SK-N-SH (cell line): ENCODE results near the gene VGLL4. TPM values are rescaled to one million over a fixed set of nuclear protein-coding genes. Genes with fewer than 3 reads are reported as not detected.

Experiments
- CTCF ChIA-PET: fragments of 300-600, 350-600 bp; formaldehyde crosslinking; extraction: SDS; loops from one replicate; lab custom pipeline; 2021; lab: Yijun Ruan, JAX
- POLR2A ChIA-PET: fragments of 350-600 bp; sonication (Branson Sonifier 250); formaldehyde crosslinking; extraction: SDS; loops from one replicate; lab custom pipeline; 2020; ENCODE audit warnings: antibody characterized with exemption, inconsistent platforms; lab: Yijun Ruan, JAX
- DNase-seq: peaks from one replicate; pipeline ENCODE4 v3.0.0; 2012
- H2AFZ ChIP-seq: fragments of 200-600 bp; sonication (generic); 2 replicates; pipeline ENCODE4 v1.8.1; 2016; ENCODE audit warnings: antibody characterized with exemption, mild to moderate bottlenecking, low read depth
- H3F3A ChIP-seq: fragments of 200-600 bp; sonication (generic); replicated peaks from 2 replicates; pipeline ENCODE3; 2016; ENCODE audit warnings: antibody characterized with exemption, mild to moderate bottlenecking; ENCODE audit not compliant: insufficient read depth
- H3K27ac ChIP-seq, 2 experiments: fragments of 200-500 bp in 1 of 2; fragments of 200-600 bp in 1 of 2; sonication (Bioruptor generic) in 1 of 2; sonication (generic), shearing (Covaris generic) in 1 of 2; 2 replicates each; pipeline versions ENCODE4 v1.5.1 to v1.6.1; 2014 to 2016; ENCODE audit warnings: low read depth in 2 of 2, inconsistent platforms in 1 of 2, low read length in 1 of 2, mild to moderate bottlenecking in 1 of 2, mixed read lengths in 1 of 2
- H3K27me3 ChIP-seq: fragments of 200-600 bp; sonication (generic), shearing (Covaris generic); 2 replicates; pipeline ENCODE4 v1.6.1; 2016; ENCODE audit warnings: mixed run types; ENCODE audit not compliant: insufficient read depth
- H3K36me3 ChIP-seq, 2 experiments: fragments of 200-500 bp in 1 of 2; fragments of 200-600 bp in 1 of 2; sonication (Bioruptor generic) in 1 of 2; sonication (generic) in 1 of 2; replicated peaks in 1 of 2; 2 replicates each; pipeline versions ENCODE3 to v1.5.1; 2014 to 2016; ENCODE audit warnings: low read length in 1 of 2, mild to moderate bottlenecking in 1 of 2; ENCODE audit not compliant: insufficient read depth in 2 of 2, control insufficient read depth in 1 of 2
- H3K4me1 ChIP-seq, 2 experiments: fragments of 200-500 bp in 1 of 2; fragments of 200-600 bp in 1 of 2; sonication (Bioruptor generic) in 1 of 2; sonication (generic), shearing (Covaris generic) in 1 of 2; 2 replicates each; pipeline versions ENCODE4 v1.5.1 to v1.6.1; 2014 to 2016; ENCODE audit warnings: low read depth in 1 of 2, low read length in 1 of 2, mixed run types in 1 of 2; ENCODE audit not compliant: insufficient read depth in 2 of 2, control insufficient read depth in 1 of 2
- H3K4me2 ChIP-seq: fragments of 200-600 bp; sonication (generic), shearing (Covaris generic); 2 replicates; pipeline ENCODE4 v1.6.1; 2017; ENCODE audit warnings: mixed run types
- H3K4me3 ChIP-seq, 2 experiments: fragments of 200-500 bp in 1 of 2; fragments of 200-600 bp in 1 of 2; sonication (Bioruptor generic) in 1 of 2; sonication (generic), shearing (Covaris generic) in 1 of 2; 2 replicates each; pipeline versions ENCODE4 v1.5.1 to v1.8.1; 2014 to 2016; ENCODE audit warnings: low read depth in 2 of 2, inconsistent platforms in 1 of 2, low read length in 1 of 2, mild to moderate bottlenecking in 1 of 2, mixed read lengths in 1 of 2, moderate library complexity in 1 of 2
- H3K79me2 ChIP-seq: fragments of 200-600 bp; sonication (generic); 2 replicates; pipeline ENCODE4 v1.8.1; 2017; ENCODE audit warnings: mild to moderate bottlenecking; ENCODE audit not compliant: insufficient read depth
- H3K9ac ChIP-seq: fragments of 200-600 bp; sonication (generic); 2 replicates; pipeline ENCODE4 v1.6.1; 2017; ENCODE audit warnings: mixed run types
- H3K9me2 ChIP-seq: fragments of 200-600 bp; sonication (generic); 2 replicates; pipeline ENCODE4 v1.6.1; 2017; ENCODE audit warnings: mixed run types
- H3K9me3 ChIP-seq: fragments of 200-600 bp; sonication (generic); 2 replicates; pipeline ENCODE4 v1.6.1; 2017; ENCODE audit warnings: mixed run types, mild to moderate bottlenecking, moderate library complexity
- H4K20me1 ChIP-seq: fragments of 200-600 bp; sonication (generic); 2 replicates; pipeline ENCODE4 v1.6.1; 2017; ENCODE audit warnings: mild to moderate bottlenecking, mixed run types; ENCODE audit not compliant: insufficient read depth
- EP300 ChIP-seq, 2 experiments: IDR thresholded peaks; 2 replicates each; pipeline versions ENCODE4 v1.4.0 to v1.6.1; 2012; ENCODE audit warnings: borderline replicate concordance in 1 of 2, low read depth in 1 of 2, low read length in 1 of 2
- FOXJ3 ChIP-seq: sonication (generic); formaldehyde crosslinking; IDR thresholded peaks from 2 replicates; pipeline ENCODE4 v1.5.1; 2020; ENCODE audit warnings: mild to moderate bottlenecking, missing genetic modification reagents
- GATA2 ChIP-seq: sonication (generic); formaldehyde crosslinking; IDR thresholded peaks from 2 replicates; pipeline ENCODE4 v1.5.0; 2020; ENCODE audit warnings: mild to moderate bottlenecking, missing genetic modification reagents
- MXI1 ChIP-seq: IDR thresholded peaks from 2 replicates; pipeline ENCODE4 v1.6.1; 2012; ENCODE audit warnings: mild to moderate bottlenecking, low read depth, low read length, improper control_type of control experiment
- NFIC ChIP-seq: IDR thresholded peaks from 2 replicates; pipeline ENCODE4 v1.4.0; 2012; ENCODE audit warnings: borderline replicate concordance
- NRF1 ChIP-seq: IDR thresholded peaks from 2 replicates; pipeline ENCODE4 v1.6.1; 2012; ENCODE audit warnings: low read depth, mild to moderate bottlenecking, low read length
- POLR2AphosphoS5 ChIP-seq: IDR thresholded peaks from 2 replicates; pipeline ENCODE4 v1.6.1; 2012; ENCODE audit warnings: low read depth, low read length
- RXRA ChIP-seq: IDR thresholded peaks from 2 replicates; pipeline ENCODE4 v1.4.0; 2012; ENCODE audit warnings: low read depth, mild to moderate bottlenecking, borderline replicate concordance
- SMC3 ChIP-seq: IDR thresholded peaks from 2 replicates; pipeline ENCODE4 v1.6.1; 2012; ENCODE audit warnings: low read depth, low read length, improper control_type of control experiment
- TEAD4 ChIP-seq: IDR thresholded peaks from 2 replicates; pipeline ENCODE4 v1.4.0; 2012; ENCODE audit warnings: mild to moderate bottlenecking, borderline replicate concordance; ENCODE audit not compliant: insufficient read depth
- YY1 ChIP-seq: IDR thresholded peaks from 2 replicates; pipeline ENCODE4 v1.4.0; 2012; ENCODE audit warnings: low read depth, mild to moderate bottlenecking
- WGBS: methylation state at CpG from one replicate; pipeline ENCODE4 v1.1.6; 2017; ENCODE audit warnings: low lambda C conversion rate; 5-methylcytosine and 5-hydroxymethylcytosine counted together
- polyA plus RNA-seq, 3 experiments: library from polyadenylated mRNA; depleted of rRNA; stranded (reverse); fragments of >200 nt; gene quantifications; 2 replicates each; pipeline ENCODE4 v1.2.3, GENCODE V29; 2012
- TF ChIP-seq, protein P1 (sequence below): fragments of 150-350 bp; IDR thresholded peaks from 2 replicates; pipeline ENCODE4 v1.6.1; 2016; ENCODE audit warnings: mild to moderate bottlenecking, low read depth, low read length
- TF ChIP-seq, protein P2 (sequence below): IDR thresholded peaks from 2 replicates; pipeline ENCODE4 v1.4.0; 2012; ENCODE audit warnings: low read depth, borderline replicate concordance
- TF ChIP-seq, protein P3 (sequence below): IDR thresholded peaks from 2 replicates; pipeline ENCODE4 v1.4.0; 2012; ENCODE audit warnings: low read depth
- TF ChIP-seq, protein P4 (sequence below): IDR thresholded peaks from 2 replicates; pipeline ENCODE4 v1.4.0; 2012; ENCODE audit warnings: low read depth, borderline replicate concordance

Gene VGLL4
- polyA plus RNA-seq, 1 of the 3 experiments (the other 2 are of a cell fraction) = 48.9 TPM

DNA sequence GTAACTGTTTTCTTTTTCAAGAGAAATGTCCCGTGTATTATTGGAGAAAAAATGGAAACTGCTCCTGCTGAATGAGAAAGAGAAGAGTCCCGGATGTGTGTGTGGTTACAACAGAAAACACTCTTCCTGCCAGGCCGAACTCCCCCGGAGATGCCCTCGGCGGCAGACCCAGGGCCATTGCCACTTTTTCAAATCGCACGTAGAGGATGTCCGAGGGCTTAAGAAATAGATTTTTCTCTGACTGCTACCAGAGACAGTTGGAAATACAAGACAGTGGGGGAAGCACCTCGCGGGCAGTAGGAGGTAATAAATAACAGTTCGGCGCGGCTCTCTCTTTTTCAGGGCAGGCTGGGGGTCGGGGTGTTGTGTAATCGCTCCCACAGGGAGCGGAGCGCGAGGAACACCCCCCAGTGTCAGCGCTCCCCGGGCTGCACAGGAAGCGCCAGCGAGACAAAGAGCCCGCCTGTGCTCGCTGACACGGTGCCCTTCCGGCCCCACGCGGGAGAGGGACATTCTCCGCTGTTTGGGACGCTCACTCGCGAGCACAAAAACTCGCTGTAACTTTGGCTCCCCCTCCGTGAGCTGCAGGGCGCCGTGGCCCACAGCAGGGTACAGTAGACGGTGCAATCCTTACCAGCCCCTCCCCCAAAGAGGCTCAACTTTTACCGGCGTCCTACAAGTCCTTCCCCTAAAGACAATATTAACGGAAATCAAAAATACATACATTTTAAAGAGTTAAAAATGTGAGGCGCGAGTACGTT lies 1.1 kb downstream of the VGLL4 start (continued):
- TF ChIP-seq, protein P1, sequence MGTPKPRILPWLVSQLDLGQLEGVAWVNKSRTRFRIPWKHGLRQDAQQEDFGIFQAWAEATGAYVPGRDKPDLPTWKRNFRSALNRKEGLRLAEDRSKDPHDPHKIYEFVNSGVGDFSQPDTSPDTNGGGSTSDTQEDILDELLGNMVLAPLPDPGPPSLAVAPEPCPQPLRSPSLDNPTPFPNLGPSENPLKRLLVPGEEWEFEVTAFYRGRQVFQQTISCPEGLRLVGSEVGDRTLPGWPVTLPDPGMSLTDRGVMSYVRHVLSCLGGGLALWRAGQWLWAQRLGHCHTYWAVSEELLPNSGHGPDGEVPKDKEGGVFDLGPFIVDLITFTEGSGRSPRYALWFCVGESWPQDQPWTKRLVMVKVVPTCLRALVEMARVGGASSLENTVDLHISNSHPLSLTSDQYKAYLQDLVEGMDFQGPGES = no peak
- TF ChIP-seq GATA2 (CRISPR knock-in tag) (no peak), POLR2AphosphoS5 (no peak; the same call in 1 of the 2 replicates), EP300 (IDR thresholded peaks at IDR 0.05; ENCODE audit: borderline replicate concordance in 1 of 2, low read depth in 1 of 2, low read length in 1 of 2) (peak in 1 of 2 experiments; percentile 35; a peak in 1 of 4 replicates), SMC3 (no peak; the same call in 1 of the 2 replicates), NFIC (peak; percentile 23; the same call in 1 of the 2 replicates), TEAD4 (0 out of 2 replicates have a peak, but pooled peaks have one; percentile 7)
- TF ChIP-seq, protein P2, sequence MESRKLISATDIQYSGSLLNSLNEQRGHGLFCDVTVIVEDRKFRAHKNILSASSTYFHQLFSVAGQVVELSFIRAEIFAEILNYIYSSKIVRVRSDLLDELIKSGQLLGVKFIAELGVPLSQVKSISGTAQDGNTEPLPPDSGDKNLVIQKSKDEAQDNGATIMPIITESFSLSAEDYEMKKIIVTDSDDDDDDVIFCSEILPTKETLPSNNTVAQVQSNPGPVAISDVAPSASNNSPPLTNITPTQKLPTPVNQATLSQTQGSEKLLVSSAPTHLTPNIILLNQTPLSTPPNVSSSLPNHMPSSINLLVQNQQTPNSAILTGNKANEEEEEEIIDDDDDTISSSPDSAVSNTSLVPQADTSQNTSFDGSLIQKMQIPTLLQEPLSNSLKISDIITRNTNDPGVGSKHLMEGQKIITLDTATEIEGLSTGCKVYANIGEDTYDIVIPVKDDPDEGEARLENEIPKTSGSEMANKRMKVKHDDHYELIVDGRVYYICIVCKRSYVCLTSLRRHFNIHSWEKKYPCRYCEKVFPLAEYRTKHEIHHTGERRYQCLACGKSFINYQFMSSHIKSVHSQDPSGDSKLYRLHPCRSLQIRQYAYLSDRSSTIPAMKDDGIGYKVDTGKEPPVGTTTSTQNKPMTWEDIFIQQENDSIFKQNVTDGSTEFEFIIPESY = no peak

DNA sequence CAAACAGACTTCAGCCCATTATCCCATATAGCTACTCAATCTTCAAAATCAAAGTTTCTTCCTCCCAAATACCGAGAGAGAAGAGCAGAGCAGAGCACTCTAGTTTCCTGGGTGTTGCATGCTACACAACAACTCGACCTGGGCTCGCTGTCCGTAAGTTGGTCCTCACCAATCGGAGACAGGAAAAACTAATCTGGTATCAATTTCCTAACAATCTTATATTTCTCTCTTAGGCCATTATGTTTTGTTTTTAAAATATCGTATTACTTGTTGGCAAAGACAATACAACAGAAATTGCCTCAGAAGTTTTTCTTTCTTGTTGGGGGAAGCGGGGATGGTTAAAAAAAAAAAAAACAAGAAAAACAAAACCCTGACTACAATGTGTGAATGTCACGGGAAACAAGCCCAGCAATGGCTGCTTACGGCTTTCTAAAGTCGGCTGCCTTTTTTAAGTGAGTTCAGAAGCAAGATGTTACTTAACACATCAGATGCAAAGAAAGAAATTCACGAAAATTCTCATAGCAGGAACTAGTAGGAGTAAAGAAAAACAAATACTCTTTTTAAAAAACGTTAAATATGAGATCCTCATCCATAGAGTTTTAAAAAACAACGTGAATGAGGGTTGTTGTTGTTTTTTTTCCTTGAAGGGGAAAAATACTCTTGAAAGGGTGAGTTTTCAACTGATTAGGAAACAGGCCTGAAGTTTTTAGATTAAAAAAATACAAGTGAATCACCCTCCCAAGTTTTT lies 1.9 kb downstream of the VGLL4 start:
- Histone ChIP-seq H3F3A (peaks cover 34% of the 10 kb centered on the region), H2AFZ (no peak overlapping the region; the same call in none of the 2 replicates), H3K79me2 (peaks cover 67% of the 10 kb centered on the region)
- DNase-seq = no peak
- TF ChIP-seq YY1 (peak; percentile 18; the same call in 1 of the 2 replicates), MXI1 (peak; percentile 63; the same call in 1 of the 2 replicates), POLR2AphosphoS5 (no peak), GATA2 (CRISPR knock-in tag) (no peak), FOXJ3 (CRISPR knock-in tag) (no peak), RXRA (0 out of 2 replicates have a peak, but pooled peaks have one; percentile 0), NRF1 (no peak)
- TF ChIP-seq, protein P3, sequence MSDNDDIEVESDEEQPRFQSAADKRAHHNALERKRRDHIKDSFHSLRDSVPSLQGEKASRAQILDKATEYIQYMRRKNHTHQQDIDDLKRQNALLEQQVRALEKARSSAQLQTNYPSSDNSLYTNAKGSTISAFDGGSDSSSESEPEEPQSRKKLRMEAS = no peak
- TF ChIP-seq, protein P4, sequence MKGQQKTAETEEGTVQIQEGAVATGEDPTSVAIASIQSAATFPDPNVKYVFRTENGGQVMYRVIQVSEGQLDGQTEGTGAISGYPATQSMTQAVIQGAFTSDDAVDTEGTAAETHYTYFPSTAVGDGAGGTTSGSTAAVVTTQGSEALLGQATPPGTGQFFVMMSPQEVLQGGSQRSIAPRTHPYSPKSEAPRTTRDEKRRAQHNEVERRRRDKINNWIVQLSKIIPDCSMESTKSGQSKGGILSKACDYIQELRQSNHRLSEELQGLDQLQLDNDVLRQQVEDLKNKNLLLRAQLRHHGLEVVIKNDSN = no peak
- TF ChIP-seq, all 33 proteins: peak for 3
- ChIA-PET POLR2A (no interaction called here), CTCF (interaction anchor here (0.9 to 1.2 kb wide), 4 partner anchors 8 to 262 kb away, joined by 3 read pairs; partner anchors contain the start of gene TAMM41)
- Histone ChIP-seq H3K4me1 (peaks cover 35 to 37% of the 10 kb centered on the region in 2 experiments), H4K20me1 (peaks cover 39% of the 10 kb centered on the region), H3K9me3 (no peaks in the 10 kb centered on the region), H3K36me3 (peaks cover 0 to 7% of the 10 kb centered on the region in 2 experiments), H3K27ac (peak overlapping the region; percentile 98), H3K4me2 (peak overlapping the region; percentile 84), H3K9me2 (no peaks in the 10 kb centered on the region), H3K4me3 (peak overlapping the region; percentile 70 to 71), H3K27me3 (no peaks in the 10 kb centered on the region), H3K9ac (peak overlapping the region; percentile 98)
- under 1% methylated on average over 13 of the region's 13 CpGs for WGBS
